Right atrium auricular region (tissue), 2 donors: ENCODE measurements around the gene HHIPL1. TPM values are rescaled to one million over a fixed set of nuclear protein-coding genes. Genes with fewer than 3 reads are reported as not detected.

Experiments
- DNase-seq: peaks from one replicate; pipeline ENCODE4 v3.0.0-alpha.2; 2019; ENCODE audit warnings: low spot score
- H3K27ac ChIP-seq, 2 donors: fragments of 200-600 bp; sonication (generic); 1 replicate in 1 of 2; 2 replicates in 1 of 2; pipeline ENCODE4 v1.5.1; 2016 to 2019
- H3K27me3 ChIP-seq, 2 donors: fragments of 200-600 bp; sonication (generic); one replicate each; pipeline versions ENCODE4 v1.5.1 to v1.6.0; 2017 to 2019
- H3K36me3 ChIP-seq: fragments of 200-600 bp; sonication (generic); one replicate; pipeline ENCODE4 v1.5.1; 2016
- H3K4me1 ChIP-seq, 2 donors: fragments of 200-600 bp; sonication (generic); one replicate each; pipeline versions ENCODE4 v1.5.1 to v1.6.0; 2017 to 2019
- H3K4me3 ChIP-seq, 2 donors: fragments of 200-600 bp; sonication (generic); 1 replicate in 1 of 2; 2 replicates in 1 of 2; pipeline ENCODE4 v1.5.1; 2017 to 2019; ENCODE audit warnings: mild to moderate bottlenecking in 1 of 2, moderate library complexity in 1 of 2
- H3K9me3 ChIP-seq, 2 donors: fragments of 200-600 bp; sonication (generic); one replicate each; pipeline ENCODE4 v1.5.1; 2019
- CTCF ChIP-seq, 2 donors: fragments of 200-600 bp; sonication (generic); IDR thresholded peaks; one replicate each; pipeline ENCODE4 v1.5.1; 2019; ENCODE audit warnings: antibody characterized with exemption in 2 of 2
- total RNA-seq, 2 donors: library from RNA; depleted of rRNA; stranded (reverse); fragments of >200 nt; gene quantifications; one replicate each; pipeline ENCODE4 v1.1.0, GENCODE V29; 2016

Gene HHIPL1
- total RNA-seq, 2 donors from 2014 or later, result 1.8 to 2.4 TPM

GRCh38 chr14:99624024-99624423 is 20.9 kb upstream of the HHIPL1 start:
- Histone ChIP-seq H3K4me3 (no peak overlapping the region), H3K36me3 (no peaks in the 10 kb centered on the region), H3K9me3 (no peaks in the 10 kb centered on the region), H3K27me3 (no peaks in the 10 kb centered on the region), H3K4me1 (peaks cover 0 to 15% of the 10 kb centered on the region in 2 donors), H3K27ac (no peak overlapping the region)
- no peak for TF ChIP-seq CTCF (IDR thresholded peaks at IDR 0.05)
- no peak for DNase-seq

- Histone ChIP-seq H3K4me3 (no peak overlapping the region), H3K36me3 (no peaks in the 10 kb centered on the region), H3K4me1 (peaks cover 0 to 14% of the 10 kb centered on the region in 2 donors), H3K27ac (no peak overlapping the region), H3K27me3 (no peaks in the 10 kb centered on the region), H3K9me3 (no peaks in the 10 kb centered on the region)
- no peak for DNase-seq
- no peak for TF ChIP-seq CTCF (IDR thresholded peaks at IDR 0.05)
Measured at GRCh38 chr14:99624971-99625370, 20.0 kb upstream of the HHIPL1 start.

GRCh38 chr14:99625476-99625875 is 19.5 kb upstream of the HHIPL1 start:
- no peaks in the 10 kb centered on the region for H3K9me3 ChIP-seq
- peaks cover 0 to 9% of the 10 kb centered on the region in 2 donors for H3K4me1 ChIP-seq
- no peak overlapping the region for H3K27ac ChIP-seq
- no peak for DNase-seq
- no peaks in the 10 kb centered on the region for H3K27me3 ChIP-seq
- no peaks in the 10 kb centered on the region for H3K36me3 ChIP-seq
- H3K4me3 ChIP-seq, result no peak overlapping the region
- no peak for TF ChIP-seq CTCF (IDR thresholded peaks at IDR 0.05)

GRCh38 chr14:99626041-99626648 is 18.8 kb upstream of the HHIPL1 start:
- TF ChIP-seq CTCF (IDR thresholded peaks at IDR 0.05), result no peak
- no peaks in the 10 kb centered on the region for H3K9me3 ChIP-seq

DNA sequence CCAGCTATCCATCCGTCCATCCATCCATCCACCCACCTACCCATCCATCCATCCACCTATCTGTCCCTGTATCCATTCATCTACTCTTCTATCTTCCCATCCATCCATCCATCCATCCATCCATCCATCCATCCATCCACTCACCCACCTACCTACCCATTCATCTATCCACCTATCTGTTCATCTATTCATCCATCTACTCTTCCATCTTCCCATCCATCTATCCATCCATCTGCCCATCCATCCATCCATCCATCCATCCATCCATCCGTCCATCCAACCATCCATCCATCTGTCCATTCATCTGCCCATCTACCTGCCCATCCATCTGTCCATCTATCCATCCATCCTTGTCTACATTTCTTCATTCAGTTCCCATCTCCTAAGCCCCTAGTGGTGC is 17.8 kb upstream of the HHIPL1 start:
- H3K36me3 ChIP-seq, result no peaks in the 10 kb centered on the region
- H3K27me3 ChIP-seq, result no peaks in the 10 kb centered on the region
- H3K9me3 ChIP-seq, result no peaks in the 10 kb centered on the region
- DNase-seq, result no peak
- TF ChIP-seq CTCF (IDR thresholded peaks at IDR 0.05), result no peak
- H3K4me3 ChIP-seq, result no peak overlapping the region
- no peak overlapping the region for H3K27ac ChIP-seq
- H3K4me1 ChIP-seq, result peaks cover 0 to 8% of the 10 kb centered on the region in 2 donors

More at GRCh38 chr14:99626041-99626648, 18.8 kb upstream of the HHIPL1 start:
- no peak overlapping the region for H3K27ac ChIP-seq
- H3K27me3 ChIP-seq, result no peaks in the 10 kb centered on the region
- H3K36me3 ChIP-seq, result no peaks in the 10 kb centered on the region
- H3K4me1 ChIP-seq, result peaks cover 0 to 8% of the 10 kb centered on the region in 2 donors
- no peak overlapping the region for H3K4me3 ChIP-seq
- DNase-seq, result no peak
